Lower leg skin (tissue), 3 donors: ENCODE measurements around the gene ZBTB20.

Source experiments
- POLR2A ChIP-seq, 2 donors: fragments of 450-650 bp; IDR thresholded peaks; one replicate each; pipeline ENCODE4 v1.6.1; 2016 to 2017; ENCODE audit warnings: antibody characterized with exemption in 2 of 2, mild to moderate bottlenecking in 1 of 2, moderate library complexity in 1 of 2
- TF ChIP-seq, protein P1 (sequence below), 3 donors: fragments of 450-650 bp; IDR thresholded peaks; one replicate each; pipeline ENCODE4 v1.5.1; 2016; ENCODE audit warnings: antibody characterized with exemption in 3 of 3, mild to moderate bottlenecking in 3 of 3, moderate library complexity in 2 of 3

DNA sequence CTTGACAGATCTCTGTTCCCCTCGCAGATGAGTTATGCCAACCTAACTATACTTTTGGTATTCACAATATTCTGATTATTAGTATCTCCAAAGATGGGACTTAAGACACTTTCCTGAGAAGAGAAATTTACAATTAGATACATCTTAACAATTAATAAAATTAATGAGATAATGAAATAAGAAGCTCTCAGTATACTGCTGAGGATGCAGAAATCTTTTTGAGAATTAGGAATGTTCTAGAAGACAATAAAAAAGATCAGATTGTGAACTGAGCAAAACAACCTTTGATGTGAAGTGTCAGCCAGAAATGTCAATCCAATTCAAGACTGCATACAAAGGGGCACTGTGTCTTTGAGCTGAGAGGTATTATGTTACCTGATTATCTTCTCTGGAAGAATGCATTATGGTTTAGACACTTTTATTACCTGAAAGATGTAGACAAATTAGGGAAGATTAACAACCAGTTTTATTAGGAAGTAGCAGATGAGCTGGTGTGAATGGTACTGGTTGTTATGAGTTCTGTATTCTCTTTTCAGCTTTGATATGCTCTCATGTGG, 590.4 kb downstream of the ZBTB20 start:
- TF ChIP-seq, protein P1, sequence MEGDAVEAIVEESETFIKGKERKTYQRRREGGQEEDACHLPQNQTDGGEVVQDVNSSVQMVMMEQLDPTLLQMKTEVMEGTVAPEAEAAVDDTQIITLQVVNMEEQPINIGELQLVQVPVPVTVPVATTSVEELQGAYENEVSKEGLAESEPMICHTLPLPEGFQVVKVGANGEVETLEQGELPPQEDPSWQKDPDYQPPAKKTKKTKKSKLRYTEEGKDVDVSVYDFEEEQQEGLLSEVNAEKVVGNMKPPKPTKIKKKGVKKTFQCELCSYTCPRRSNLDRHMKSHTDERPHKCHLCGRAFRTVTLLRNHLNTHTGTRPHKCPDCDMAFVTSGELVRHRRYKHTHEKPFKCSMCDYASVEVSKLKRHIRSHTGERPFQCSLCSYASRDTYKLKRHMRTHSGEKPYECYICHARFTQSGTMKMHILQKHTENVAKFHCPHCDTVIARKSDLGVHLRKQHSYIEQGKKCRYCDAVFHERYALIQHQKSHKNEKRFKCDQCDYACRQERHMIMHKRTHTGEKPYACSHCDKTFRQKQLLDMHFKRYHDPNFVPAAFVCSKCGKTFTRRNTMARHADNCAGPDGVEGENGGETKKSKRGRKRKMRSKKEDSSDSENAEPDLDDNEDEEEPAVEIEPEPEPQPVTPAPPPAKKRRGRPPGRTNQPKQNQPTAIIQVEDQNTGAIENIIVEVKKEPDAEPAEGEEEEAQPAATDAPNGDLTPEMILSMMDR (IDR thresholded peaks at IDR 0.05): no peak
- no peak for TF ChIP-seq POLR2A (IDR thresholded peaks at IDR 0.05)
